Glutamatergic neuron (in vitro differentiated cells): Measurements from ENCODE around the gene LILRB3. TPM values are rescaled to one million over a fixed set of nuclear protein-coding genes. Genes with fewer than 3 reads are reported as not detected.
A peak's percentile ranks its signal among the peaks of the same experiment; 100 is the strongest.

Experiments
- DNase-seq: peaks from one replicate; pipeline ENCODE4 v3.0.0; 2022
- H3K27ac Mint-ChIP-seq: one replicate; pipeline ENCODE4 v1.8.0; 2020; ENCODE audit warnings: mild to moderate bottlenecking, mixed read lengths, inconsistent platforms; ENCODE audit not compliant: unreplicated experiment
- H3K27me3 Mint-ChIP-seq: one replicate; pipeline ENCODE4 v1.8.0; 2020; ENCODE audit warnings: mild to moderate bottlenecking, moderate library complexity, mixed read lengths, inconsistent platforms; ENCODE audit not compliant: unreplicated experiment
- H3K36me3 Mint-ChIP-seq: one replicate; pipeline ENCODE4 v1.8.0; 2020; ENCODE audit warnings: mild to moderate bottlenecking, mixed read lengths, inconsistent platforms; ENCODE audit not compliant: unreplicated experiment
- H3K4me1 Mint-ChIP-seq: one replicate; pipeline ENCODE4 v1.8.0; 2020; ENCODE audit warnings: mild to moderate bottlenecking, low read depth, mixed read lengths, inconsistent platforms; ENCODE audit not compliant: unreplicated experiment
- H3K4me3 Mint-ChIP-seq: one replicate; pipeline ENCODE4 v1.8.0; 2020; ENCODE audit warnings: mild to moderate bottlenecking, mixed read lengths, inconsistent platforms; ENCODE audit not compliant: unreplicated experiment
- H3K9me3 Mint-ChIP-seq: one replicate; pipeline ENCODE4 v1.8.0; 2020; ENCODE audit warnings: mild to moderate bottlenecking, moderate library complexity, mixed read lengths, inconsistent platforms; ENCODE audit not compliant: unreplicated experiment
- total RNA-seq: library from RNA; stranded (reverse); fragmentation: NEBNext Ultra II Directional; extraction: Animal tissue kit (Norgen Biotek cat#: 25700); gene quantifications from one replicate; pipeline ENCODE4 v1.2.1, GENCODE V29; 2021; ENCODE audit not compliant: unreplicated experiment
- TF ChIP-seq, protein P1 (sequence below): fragments of 200-600 bp; sonication (generic); IDR thresholded peaks from one replicate; pipeline ENCODE4 v1.5.0; 2021; ENCODE audit not compliant: partially characterized antibody, unreplicated experiment

The LILRB3 gene
- total RNA-seq, 1 donor from 2014 or later: not detected

DNA sequence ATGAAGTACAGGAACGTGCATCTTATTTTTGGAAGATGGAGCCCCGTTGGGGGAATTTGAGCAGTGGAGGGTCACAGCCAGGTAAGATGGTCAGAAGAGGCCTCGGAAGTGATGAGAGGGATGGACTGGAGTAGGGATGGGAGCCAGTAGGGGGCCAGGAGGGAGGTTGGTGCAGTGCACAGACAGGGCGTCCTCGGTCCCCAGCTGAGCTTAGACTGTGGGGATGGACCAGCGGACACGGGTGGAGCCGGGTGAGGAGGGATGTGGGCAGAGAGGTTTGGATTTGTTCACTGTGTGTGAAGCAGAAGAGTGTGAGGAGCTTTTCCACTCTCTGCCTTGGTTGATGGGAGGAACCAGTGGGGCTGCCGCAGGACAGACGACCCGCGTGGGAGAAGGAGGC, 11.6 kb downstream of the LILRB3 start:
- Mint-ChIP-seq H3K4me3 (peak overlapping the region; percentile 40), H3K4me1 (peaks cover 22% of the 10 kb centered on the region), H3K27me3 (peaks cover 4% of the 10 kb centered on the region), H3K9me3 (peaks cover 11% of the 10 kb centered on the region), H3K36me3 (peaks cover 14% of the 10 kb centered on the region), H3K27ac (peak overlapping the region; percentile 93)
- DNase-seq: no peak
- TF ChIP-seq, protein P1, sequence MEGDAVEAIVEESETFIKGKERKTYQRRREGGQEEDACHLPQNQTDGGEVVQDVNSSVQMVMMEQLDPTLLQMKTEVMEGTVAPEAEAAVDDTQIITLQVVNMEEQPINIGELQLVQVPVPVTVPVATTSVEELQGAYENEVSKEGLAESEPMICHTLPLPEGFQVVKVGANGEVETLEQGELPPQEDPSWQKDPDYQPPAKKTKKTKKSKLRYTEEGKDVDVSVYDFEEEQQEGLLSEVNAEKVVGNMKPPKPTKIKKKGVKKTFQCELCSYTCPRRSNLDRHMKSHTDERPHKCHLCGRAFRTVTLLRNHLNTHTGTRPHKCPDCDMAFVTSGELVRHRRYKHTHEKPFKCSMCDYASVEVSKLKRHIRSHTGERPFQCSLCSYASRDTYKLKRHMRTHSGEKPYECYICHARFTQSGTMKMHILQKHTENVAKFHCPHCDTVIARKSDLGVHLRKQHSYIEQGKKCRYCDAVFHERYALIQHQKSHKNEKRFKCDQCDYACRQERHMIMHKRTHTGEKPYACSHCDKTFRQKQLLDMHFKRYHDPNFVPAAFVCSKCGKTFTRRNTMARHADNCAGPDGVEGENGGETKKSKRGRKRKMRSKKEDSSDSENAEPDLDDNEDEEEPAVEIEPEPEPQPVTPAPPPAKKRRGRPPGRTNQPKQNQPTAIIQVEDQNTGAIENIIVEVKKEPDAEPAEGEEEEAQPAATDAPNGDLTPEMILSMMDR: no peak

DNA sequence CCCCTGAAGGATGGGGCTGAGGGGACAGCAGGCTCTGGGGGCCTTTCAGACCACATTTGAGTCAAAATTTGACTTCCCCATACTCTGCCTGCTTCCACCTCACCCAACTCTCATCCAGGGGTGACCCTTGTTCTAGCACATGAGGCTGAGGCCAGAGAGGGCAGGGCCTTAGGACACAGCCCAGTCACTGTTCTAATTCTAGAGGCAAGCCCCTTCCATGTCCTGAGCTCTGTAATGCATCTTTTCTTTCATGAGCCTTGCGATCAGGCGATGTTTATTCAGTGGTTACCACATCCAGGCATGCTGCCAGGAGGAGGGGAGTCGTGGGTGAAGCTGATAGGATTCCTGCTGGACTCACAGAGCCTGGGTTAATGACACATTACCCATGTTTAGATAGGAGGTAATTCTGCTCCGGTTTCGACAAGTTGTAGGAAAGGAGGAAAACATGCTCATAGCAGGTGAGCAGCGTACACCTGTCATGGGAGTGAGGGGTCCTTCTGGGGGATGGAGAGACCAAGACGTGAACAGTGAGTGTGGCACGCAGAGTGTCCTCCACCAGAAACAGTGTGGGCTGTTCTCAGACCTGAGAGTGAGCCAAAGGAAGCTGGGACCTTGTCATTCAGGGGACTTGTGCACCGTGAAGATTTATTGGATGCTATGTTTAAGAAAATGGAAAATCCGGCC, 12.9 kb downstream of the LILRB3 start:
- Mint-ChIP-seq H3K27me3 (peaks cover 6% of the 10 kb centered on the region), H3K4me1 (peaks cover 22% of the 10 kb centered on the region), H3K27ac (peak overlapping the region; percentile 84), H3K9me3 (peaks cover 11% of the 10 kb centered on the region), H3K4me3 (peak overlapping the region; percentile 35), H3K36me3 (peaks cover 14% of the 10 kb centered on the region)
- TF ChIP-seq, protein P1: no peak
- DNase-seq: no peak

DNA sequence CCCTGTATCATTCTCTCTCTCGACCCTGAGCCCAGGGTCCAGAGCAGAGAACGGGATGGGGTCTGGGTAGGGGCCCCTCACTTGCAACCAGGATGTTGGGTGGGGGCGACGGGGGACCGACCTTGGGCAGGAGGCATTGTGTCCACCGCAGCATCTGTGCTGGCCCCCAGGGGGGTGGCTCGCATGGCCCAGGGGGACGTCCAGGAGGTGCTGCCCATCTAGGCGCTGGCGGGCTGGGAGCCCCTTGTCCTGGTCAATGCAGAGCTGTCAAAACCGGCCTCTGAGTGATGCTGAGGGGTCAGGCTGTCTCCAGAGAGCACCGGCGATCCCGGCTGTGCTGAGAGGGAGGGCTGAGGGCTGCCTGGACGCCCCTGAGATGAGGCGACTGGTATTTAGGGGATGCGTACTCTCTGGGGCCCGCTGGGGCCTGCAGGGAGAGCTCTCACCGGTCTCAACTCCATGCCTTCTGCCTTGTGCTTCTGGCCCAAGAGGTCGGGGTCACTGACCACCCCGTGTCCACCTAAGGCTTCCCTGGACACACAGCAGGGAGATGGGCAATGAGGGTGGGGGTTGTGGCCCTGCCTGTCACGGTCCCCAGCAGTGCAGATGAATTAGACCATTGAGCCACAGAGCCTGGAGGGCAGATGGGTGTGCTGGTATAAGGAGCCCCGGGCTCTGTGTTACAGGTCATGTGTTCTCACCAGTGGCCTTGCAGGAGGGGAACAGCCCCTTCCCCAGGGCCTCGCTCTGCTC, 13.6 kb downstream of the LILRB3 start:
- Mint-ChIP-seq H3K4me1 (peaks cover 22% of the 10 kb centered on the region), H3K9me3 (peaks cover 11% of the 10 kb centered on the region), H3K4me3 (no peak overlapping the region), H3K36me3 (peaks cover 14% of the 10 kb centered on the region), H3K27me3 (peaks cover 6% of the 10 kb centered on the region), H3K27ac (peak overlapping the region; percentile 55)
- TF ChIP-seq, protein P1: no peak
- no peak for DNase-seq

DNA sequence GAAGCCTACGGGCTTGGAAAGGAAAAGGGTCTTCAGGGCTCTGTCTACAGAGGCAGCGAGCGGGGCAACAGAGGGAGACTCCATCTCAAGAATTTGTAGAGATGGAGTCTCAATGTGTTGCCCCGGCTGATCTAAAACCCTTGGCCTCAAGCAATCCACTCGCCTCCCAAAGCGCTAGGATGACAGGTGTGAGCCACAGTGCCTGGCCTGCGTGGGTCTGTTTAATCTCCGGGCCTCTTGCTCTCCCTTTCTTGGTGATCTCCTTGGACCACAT, 14.1 kb downstream of the LILRB3 start:
- peaks cover 6% of the 10 kb centered on the region for H3K27me3 Mint-ChIP-seq
- peak overlapping the region; percentile 49 for H3K4me3 Mint-ChIP-seq
- peaks cover 14% of the 10 kb centered on the region for H3K36me3 Mint-ChIP-seq
- no peak for DNase-seq
- peaks cover 9% of the 10 kb centered on the region for H3K9me3 Mint-ChIP-seq
- peaks cover 19% of the 10 kb centered on the region for H3K4me1 Mint-ChIP-seq
- TF ChIP-seq, protein P1: no peak
- peak overlapping the region; percentile 90 for H3K27ac Mint-ChIP-seq

DNA sequence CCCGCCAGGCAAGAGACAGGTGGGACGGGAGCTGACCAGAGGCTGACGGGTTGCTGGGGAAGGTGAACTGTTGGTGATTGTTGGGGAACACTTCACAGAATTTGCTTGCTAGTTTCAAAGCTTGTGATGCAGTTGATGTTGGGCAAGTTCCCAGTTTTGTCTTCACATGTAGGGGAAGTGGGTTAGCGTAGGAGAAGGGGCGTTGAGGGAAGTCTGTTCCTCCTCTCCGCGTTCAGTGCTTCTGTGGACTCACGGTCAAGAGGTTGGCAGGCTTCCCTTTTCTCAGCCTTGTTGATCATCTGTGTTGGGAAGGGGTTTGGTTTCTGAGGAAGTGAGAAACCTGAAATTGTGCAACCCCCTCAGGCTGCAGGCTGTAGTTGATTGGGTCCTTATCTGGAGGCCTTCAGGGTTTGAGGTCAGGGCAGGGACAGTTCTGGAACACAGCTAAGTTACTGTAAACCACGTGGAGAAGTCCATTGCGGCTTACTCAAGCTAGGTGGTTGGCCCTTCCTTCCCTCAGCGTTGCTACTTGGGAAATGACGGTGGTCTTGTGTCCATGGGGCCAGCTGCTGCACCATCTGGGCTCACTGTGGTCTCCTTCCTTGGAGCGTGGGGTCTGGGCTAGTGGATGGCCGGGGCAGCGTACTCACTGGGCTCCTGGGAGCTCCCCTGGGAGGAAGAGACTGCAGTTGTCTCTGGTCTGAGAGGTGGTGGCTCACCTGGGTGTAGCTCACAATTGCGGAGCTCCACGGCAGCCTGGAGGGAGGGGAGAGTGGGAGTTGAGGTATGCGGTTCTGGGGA, 14.6 kb downstream of the LILRB3 start:
- Mint-ChIP-seq H3K4me3 (peak overlapping the region; percentile 49), H3K27ac (peak overlapping the region; percentile 90), H3K4me1 (peaks cover 20% of the 10 kb centered on the region), H3K36me3 (peaks cover 14% of the 10 kb centered on the region), H3K9me3 (peaks cover 9% of the 10 kb centered on the region), H3K27me3 (peaks cover 6% of the 10 kb centered on the region)
- DNase-seq: no peak
- TF ChIP-seq, protein P1: no peak
